Activated CD4-positive, alpha-beta T cell treated with anti-CD3 and anti-CD28 coated beads, Interleukin-2, amount 10 ng/mL, durations not matched to agents 24 days and 14 days (primary cell): ENCODE data around the gene POLD4. TPM values are rescaled to one million over a fixed set of nuclear protein-coding genes. Genes with fewer than 3 reads are reported as not detected.

ENCODE experiments used
- DNase-seq: peaks from one replicate; pipeline ENCODE4 v3.0.0; 2022
- H3K27ac Mint-ChIP-seq: one replicate; pipeline ENCODE4 v1.8.0; 2022; ENCODE audit warnings: mild to moderate bottlenecking, mixed read lengths
- H3K27me3 Mint-ChIP-seq: one replicate; pipeline ENCODE4 v1.8.0; 2022; ENCODE audit warnings: mixed read lengths
- H3K36me3 Mint-ChIP-seq: one replicate; pipeline ENCODE4 v1.8.0; 2022; ENCODE audit warnings: low read depth, mild to moderate bottlenecking, mixed read lengths
- H3K4me1 Mint-ChIP-seq: one replicate; pipeline ENCODE4 v1.8.0; 2021; ENCODE audit warnings: mixed read lengths
- H3K4me3 Mint-ChIP-seq: one replicate; pipeline ENCODE4 v1.8.0; 2022; ENCODE audit warnings: mild to moderate bottlenecking, moderate library complexity, mixed read lengths
- H3K9me3 Mint-ChIP-seq: one replicate; pipeline ENCODE4 v1.8.0; 2021; ENCODE audit warnings: mixed read lengths
- intact Hi-C: fragments of 100-400 bp; cut with micrococcal nuclease; formaldehyde crosslinking; loops from one replicate; pipeline ENCODE4 v1.15.1; 2023
- total RNA-seq: library from RNA; stranded (reverse); gene quantifications from 2 replicates; pipeline ENCODE4 v1.2.3, GENCODE V29; 2022

POLD4 gene
- total RNA-seq, 1 donor from 2014 or later = 36.0 TPM

GRCh38 chr11:67356864-67357561, 3.7 kb upstream of the POLD4 start:
- Mint-ChIP-seq H3K36me3 (no peaks in the 10 kb centered on the region), H3K27me3 (peaks cover 24% of the 10 kb centered on the region), H3K4me3 (peak overlapping the region; percentile 67), H3K4me1 (peaks cover 31% of the 10 kb centered on the region), H3K9me3 (no peaks in the 10 kb centered on the region), H3K27ac (peak overlapping the region; percentile 88)
- peak; percentile 92 for DNase-seq
- intact Hi-C loops = loop anchor here (1.0 to 10.0 kb wide), 2 partner anchors 25 to 228 kb away; partner anchors contain the start of gene GSTP1

GRCh38 chr11:67356387-67356863, 3.1 kb upstream of the POLD4 start:
- peak overlapping the region; percentile 67 for H3K4me3 Mint-ChIP-seq
- H3K9me3 Mint-ChIP-seq = no peaks in the 10 kb centered on the region
- DNase-seq = no peak
- intact Hi-C loops = loop anchor here (10.0 kb wide), 1 partner anchor 228 kb away; the partner anchor contains the start of gene GSTP1
- no peaks in the 10 kb centered on the region for H3K36me3 Mint-ChIP-seq
- H3K4me1 Mint-ChIP-seq = peaks cover 35% of the 10 kb centered on the region
- H3K27me3 Mint-ChIP-seq = peaks cover 19% of the 10 kb centered on the region
- H3K27ac Mint-ChIP-seq = peak overlapping the region; percentile 88

- intact Hi-C loops = loop anchor here (10.0 kb wide), 1 partner anchor 229 kb away; the partner anchor contains the start of gene GSTP1
- H3K27ac Mint-ChIP-seq = peak overlapping the region; percentile 65
- H3K36me3 Mint-ChIP-seq = peaks cover 2% of the 10 kb centered on the region
- peaks cover 37% of the 10 kb centered on the region for H3K4me1 Mint-ChIP-seq
- H3K4me3 Mint-ChIP-seq = no peak overlapping the region
- no peaks in the 10 kb centered on the region for H3K9me3 Mint-ChIP-seq
- peaks cover 15% of the 10 kb centered on the region for H3K27me3 Mint-ChIP-seq
- DNase-seq = no peak
Observed at GRCh38 chr11:67355794-67356386, 2.5 kb upstream of the POLD4 start.

GRCh38 chr11:67355023-67355793, 1.9 kb upstream of the POLD4 start:
- Mint-ChIP-seq H3K9me3 (no peaks in the 10 kb centered on the region), H3K27me3 (peaks cover 13% of the 10 kb centered on the region), H3K36me3 (peaks cover 2% of the 10 kb centered on the region), H3K4me1 (peaks cover 37% of the 10 kb centered on the region), H3K4me3 (no peak overlapping the region), H3K27ac (peak overlapping the region; percentile 98)
- intact Hi-C loops = loop anchor here (10.0 kb wide), 1 partner anchor 230 kb away; the partner anchor contains the start of gene GSTP1
- no peak for DNase-seq

GRCh38 chr11:67354075-67355022, 1.0 kb upstream of the POLD4 start:
- Mint-ChIP-seq H3K27ac (peak overlapping the region; percentile 98), H3K4me3 (peak overlapping the region; percentile 97)
- peak; percentile 69 for DNase-seq

GRCh38 chr11:67352546-67353316, 615 bp downstream of the POLD4 start:
- Mint-ChIP-seq H3K27ac (peak overlapping the region; percentile 98), H3K4me1 (peaks cover 41% of the 10 kb centered on the region), H3K9me3 (no peaks in the 10 kb centered on the region), H3K4me3 (peak overlapping the region; percentile 97), H3K36me3 (peaks cover 2% of the 10 kb centered on the region), H3K27me3 (no peaks in the 10 kb centered on the region)
- peak; percentile 61 for DNase-seq
- intact Hi-C loops = loop anchor here (1.0 to 10.0 kb wide), 4 partner anchors 30 to 232 kb away; partner anchors contain the start of genes GSTP1 and RPS6KB2

More at GRCh38 chr11:67354075-67355022, 1.0 kb upstream of the POLD4 start:
- Mint-ChIP-seq H3K9me3 (no peaks in the 10 kb centered on the region), H3K27me3 (peaks cover 13% of the 10 kb centered on the region), H3K36me3 (peaks cover 2% of the 10 kb centered on the region), H3K4me1 (peaks cover 39% of the 10 kb centered on the region)
- intact Hi-C loops = loop anchor here (10.0 kb wide), 1 partner anchor 230 kb away; the partner anchor contains the start of gene GSTP1

GRCh38 chr11:67351275-67352005, 1.9 kb downstream of the POLD4 start:
- H3K9me3 Mint-ChIP-seq = no peaks in the 10 kb centered on the region
- DNase-seq = peak; percentile 88
- H3K27ac Mint-ChIP-seq = peak overlapping the region; percentile 59
- no peaks in the 10 kb centered on the region for H3K27me3 Mint-ChIP-seq
- peaks cover 2% of the 10 kb centered on the region for H3K36me3 Mint-ChIP-seq
- H3K4me1 Mint-ChIP-seq = peaks cover 37% of the 10 kb centered on the region
- H3K4me3 Mint-ChIP-seq = peak overlapping the region; percentile 63
- intact Hi-C loops = loop anchor here (2.0 to 10.0 kb wide), 3 partner anchors 77 to 233 kb away; partner anchors contain the start of genes GSTP1 and RPS6KB2

- H3K9me3 Mint-ChIP-seq = no peaks in the 10 kb centered on the region
- intact Hi-C loops = loop anchor here (10.0 kb wide), 1 partner anchor 235 kb away; the partner anchor contains the start of gene GSTP1
- H3K36me3 Mint-ChIP-seq = peaks cover 2% of the 10 kb centered on the region
- no peaks in the 10 kb centered on the region for H3K27me3 Mint-ChIP-seq
- H3K4me1 Mint-ChIP-seq = peaks cover 45% of the 10 kb centered on the region
- H3K4me3 Mint-ChIP-seq = no peak overlapping the region
- H3K27ac Mint-ChIP-seq = no peak overlapping the region
- DNase-seq = no peak
Observed at GRCh38 chr11:67349928-67350465, 3.3 kb downstream of the POLD4 start.

- H3K4me3 Mint-ChIP-seq = no peak overlapping the region
- no peaks in the 10 kb centered on the region for H3K9me3 Mint-ChIP-seq
- H3K4me1 Mint-ChIP-seq = peaks cover 45% of the 10 kb centered on the region
- DNase-seq = no peak
- no peaks in the 10 kb centered on the region for H3K27me3 Mint-ChIP-seq
- no peak overlapping the region for H3K27ac Mint-ChIP-seq
- intact Hi-C loops = no loop called here
- peaks cover 2% of the 10 kb centered on the region for H3K36me3 Mint-ChIP-seq
Observed at GRCh38 chr11:67349457-67349856, 3.9 kb downstream of the POLD4 start.

GRCh38 chr11:67349036-67349435, 4.3 kb downstream of the POLD4 start:
- Mint-ChIP-seq H3K4me3 (no peak overlapping the region), H3K4me1 (peaks cover 44% of the 10 kb centered on the region), H3K36me3 (peaks cover 2% of the 10 kb centered on the region), H3K27me3 (no peaks in the 10 kb centered on the region), H3K9me3 (no peaks in the 10 kb centered on the region), H3K27ac (no peak overlapping the region)
- no peak for DNase-seq
- intact Hi-C loops = no loop called here

- no peak for DNase-seq
- H3K36me3 Mint-ChIP-seq = peaks cover 2% of the 10 kb centered on the region
- no peak overlapping the region for H3K4me3 Mint-ChIP-seq
- H3K27ac Mint-ChIP-seq = no peak overlapping the region
- no peaks in the 10 kb centered on the region for H3K27me3 Mint-ChIP-seq
- intact Hi-C loops = no loop called here
- H3K4me1 Mint-ChIP-seq = peaks cover 41% of the 10 kb centered on the region
- H3K9me3 Mint-ChIP-seq = no peaks in the 10 kb centered on the region
Observed at GRCh38 chr11:67347964-67348749, 5.2 kb downstream of the POLD4 start.
